MM.1S (cell line): Measurements from ENCODE around the gene KRT4.

ENCODE experiments used
- DNase-seq: peaks from one replicate; pipeline ENCODE4 v3.0.0-alpha.2; 2015
- H2AFZ ChIP-seq: fragments of 300-600 bp; sonication (generic); 2 replicates; pipeline ENCODE4 v1.6.0; 2016; ENCODE audit warnings: antibody characterized with exemption, low read length
- H3F3A ChIP-seq: fragments of 300-600 bp; sonication (generic); 2 replicates; pipeline ENCODE4 v1.6.1; 2016; ENCODE audit warnings: mild to moderate bottlenecking, antibody characterized with exemption, low read length, moderate library complexity, mixed read lengths; ENCODE audit not compliant: insufficient read depth
- H3K27ac ChIP-seq: fragments of 300-600 bp; sonication (generic); 2 replicates; pipeline ENCODE4 v1.5.1; 2016; ENCODE audit warnings: mild to moderate bottlenecking, low read length
- H3K27me3 ChIP-seq: fragments of 300-600 bp; sonication (generic); replicated peaks from 2 replicates; pipeline ENCODE4 v1.6.0; 2016; ENCODE audit warnings: low read length; ENCODE audit not compliant: insufficient read depth
- H3K36me3 ChIP-seq: fragments of 300-600 bp; sonication (generic); replicated peaks from 2 replicates; pipeline ENCODE4 v1.6.1; 2016; ENCODE audit warnings: mild to moderate bottlenecking, low read length, mixed read lengths; ENCODE audit not compliant: insufficient read depth
- H3K4me1 ChIP-seq: fragments of 300-600 bp; sonication (generic); 2 replicates; pipeline ENCODE4 v1.6.1; 2016; ENCODE audit warnings: low read length, mixed read lengths
- H3K4me2 ChIP-seq: fragments of 300-600 bp; sonication (generic); 2 replicates; pipeline ENCODE4 v1.6.0; 2016; ENCODE audit warnings: low read depth, low read length
- H3K4me3 ChIP-seq: fragments of 300-600 bp; sonication (generic); 2 replicates; pipeline ENCODE4 v1.5.1; 2016; ENCODE audit warnings: low read length, mixed read lengths
- H3K79me2 ChIP-seq: fragments of 300-600 bp; sonication (generic); 2 replicates; pipeline ENCODE4 v1.6.1; 2016; ENCODE audit warnings: mixed run types, low read length, mixed read lengths
- H3K9ac ChIP-seq: fragments of 300-600 bp; sonication (generic); 2 replicates; pipeline ENCODE4 v1.6.1; 2016; ENCODE audit warnings: low read length, mixed read lengths
- H3K9me2 ChIP-seq: fragments of 300-600 bp; sonication (generic); replicated peaks from 2 replicates; pipeline ENCODE4 v1.6.1; 2016; ENCODE audit warnings: mild to moderate bottlenecking, low read length, mixed read lengths; ENCODE audit not compliant: insufficient read depth
- H3K9me3 ChIP-seq: fragments of 300-600 bp; sonication (generic); replicated peaks from 2 replicates; pipeline ENCODE4 v1.6.1; 2016; ENCODE audit warnings: mild to moderate bottlenecking, low read length, mixed read lengths; ENCODE audit not compliant: insufficient read depth
- H4K20me1 ChIP-seq: fragments of 300-600 bp; sonication (generic); 2 replicates; pipeline ENCODE4 v1.6.1; 2016; ENCODE audit warnings: mild to moderate bottlenecking, low read length, moderate library complexity, mixed read lengths; ENCODE audit not compliant: insufficient read depth
- CTCF ChIP-seq: fragments of 300-600 bp; sonication (generic); IDR thresholded peaks from 2 replicates; pipeline ENCODE4 v1.5.1; 2016; ENCODE audit warnings: antibody characterized with exemption, low read length, mixed read lengths
- EZH2 ChIP-seq: fragments of 300-600 bp; sonication (generic); optimal IDR thresholded peaks from 2 replicates; pipeline ENCODE3; 2017; ENCODE audit warnings: low read depth, mild to moderate bottlenecking, antibody characterized with exemption, low read length, mixed read lengths
- EZH2phosphoT487 ChIP-seq: fragments of 300-600 bp; sonication (generic); IDR thresholded peaks from 2 replicates; pipeline ENCODE4 v1.6.1; 2018; ENCODE audit warnings: antibody characterized with exemption, low read length

Gene KRT4

GRCh38 chr12:52820521-52820920 is 6.6 kb upstream of the KRT4 start:
- DNase-seq: no peak
- TF ChIP-seq CTCF (no peak), EZH2phosphoT487 (no peak), EZH2 (no peak)
- no peaks in the 10 kb centered on the region for H3K4me1 ChIP-seq

GRCh38 chr12:52819731-52820510 is 6.0 kb upstream of the KRT4 start:
- Histone ChIP-seq H3K4me3 (no peak overlapping the region), H3K27ac (no peak overlapping the region), H4K20me1 (no peaks in the 10 kb centered on the region), H3F3A (no peaks in the 10 kb centered on the region), H3K36me3 (no peaks in the 10 kb centered on the region), H3K4me2 (no peak overlapping the region), H2AFZ (no peak overlapping the region), H3K79me2 (no peaks in the 10 kb centered on the region), H3K27me3 (peaks cover 91% of the 10 kb centered on the region), H3K9ac (no peak overlapping the region), H3K9me2 (no peaks in the 10 kb centered on the region), H3K9me3 (no peaks in the 10 kb centered on the region), H3K4me1 (no peaks in the 10 kb centered on the region)
- TF ChIP-seq EZH2: no peak
- TF ChIP-seq EZH2phosphoT487: no peak
- TF ChIP-seq CTCF: no peak
- DNase-seq: no peak

More at GRCh38 chr12:52820521-52820920, 6.6 kb upstream of the KRT4 start:
- no peak overlapping the region for H3K4me3 ChIP-seq
- no peaks in the 10 kb centered on the region for H3K36me3 ChIP-seq
- no peaks in the 10 kb centered on the region for H3K9me3 ChIP-seq
- H3K9ac ChIP-seq: no peak overlapping the region
- H2AFZ ChIP-seq: no peak overlapping the region
- peaks cover 94% of the 10 kb centered on the region for H3K27me3 ChIP-seq
- no peak overlapping the region for H3K27ac ChIP-seq
- H3K79me2 ChIP-seq: no peaks in the 10 kb centered on the region
- no peak overlapping the region for H3K4me2 ChIP-seq
- no peaks in the 10 kb centered on the region for H4K20me1 ChIP-seq
- H3F3A ChIP-seq: no peaks in the 10 kb centered on the region
- H3K9me2 ChIP-seq: no peaks in the 10 kb centered on the region

GRCh38 chr12:52818887-52819420 is 5.0 kb upstream of the KRT4 start:
- Histone ChIP-seq H3F3A (no peaks in the 10 kb centered on the region), H3K4me2 (no peak overlapping the region), H4K20me1 (no peaks in the 10 kb centered on the region), H3K9me3 (no peaks in the 10 kb centered on the region), H3K4me3 (no peak overlapping the region), H3K9ac (no peak overlapping the region), H3K27ac (no peak overlapping the region), H3K4me1 (no peaks in the 10 kb centered on the region), H3K27me3 (peaks cover 91% of the 10 kb centered on the region), H3K36me3 (no peaks in the 10 kb centered on the region), H3K79me2 (no peaks in the 10 kb centered on the region), H3K9me2 (no peaks in the 10 kb centered on the region), H2AFZ (no peak overlapping the region)
- no peak for DNase-seq
- TF ChIP-seq EZH2phosphoT487 (no peak), EZH2 (no peak), CTCF (no peak)
